Stimulated activated CD8-positive, alpha-beta memory T cell treated with anti-CD3 and anti-CD28 coated beads, Interleukin-15, amount 100 ng/mL, for 1 hour (primary cell): ENCODE measurements around the gene MYO1E.
"Not testable (repeated sequence)": the region's sequence is repeated elsewhere in the genome, so short reads cannot be mapped to it uniquely, and the experiment has no call there.

Experiments
- DNase-seq: peaks from one replicate; pipeline ENCODE4 v3.0.0-alpha.2; 2020; ENCODE audit warnings: low read depth

Gene MYO1E

DNA sequence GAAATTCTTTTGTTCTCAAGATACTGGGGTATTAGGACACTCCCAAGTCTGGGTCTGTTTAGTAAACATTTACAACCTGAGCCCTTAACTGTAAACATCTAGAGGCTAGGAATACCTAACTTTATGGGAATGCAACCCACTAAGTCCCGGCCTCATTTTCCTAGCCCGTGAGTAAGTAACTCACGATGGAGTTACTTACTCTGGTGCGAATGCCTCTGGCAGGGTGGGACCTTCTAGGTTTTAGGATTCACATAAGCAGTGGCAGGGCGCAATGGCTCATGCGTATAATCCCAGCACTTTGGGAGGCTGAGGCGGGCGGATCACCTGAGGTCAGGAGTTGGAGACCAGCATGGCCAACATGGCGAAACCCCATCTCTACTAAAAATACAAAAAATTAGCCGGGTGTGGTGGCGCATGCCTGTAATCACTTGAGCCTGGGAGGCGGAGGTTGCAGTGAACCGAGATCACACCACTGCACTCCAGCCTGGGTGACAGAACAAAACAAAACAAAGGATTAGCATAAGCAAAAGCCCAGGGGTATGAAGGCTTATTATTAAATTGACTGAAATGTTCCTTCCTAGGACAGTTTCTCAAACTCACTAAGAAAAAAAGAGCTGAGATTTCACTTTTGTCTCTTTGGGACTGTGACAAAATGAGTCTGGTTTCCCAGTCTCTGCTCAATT lies 14.7 kb upstream of the MYO1E start:
- not testable (repeated sequence) for DNase-seq

DNA sequence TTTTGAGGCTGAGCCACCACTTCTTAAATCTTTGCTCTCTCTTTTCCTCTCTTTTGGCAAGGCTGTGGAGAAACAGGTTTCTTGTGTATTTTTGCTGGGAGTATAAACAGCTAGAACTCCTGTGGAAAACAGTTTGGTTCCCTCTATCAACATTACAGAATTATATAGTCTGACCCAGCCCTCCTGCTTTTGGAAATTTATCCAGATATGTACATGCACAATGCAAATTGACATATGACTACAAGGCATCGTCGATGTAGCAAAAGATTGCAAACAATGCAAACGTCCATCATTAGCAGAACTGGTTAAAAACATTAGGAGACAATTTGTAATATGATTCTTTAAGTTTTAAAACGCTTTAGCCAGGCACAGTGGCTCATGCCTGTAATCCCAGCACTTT lies 12.5 kb upstream of the MYO1E start:
- no peak for DNase-seq

DNA sequence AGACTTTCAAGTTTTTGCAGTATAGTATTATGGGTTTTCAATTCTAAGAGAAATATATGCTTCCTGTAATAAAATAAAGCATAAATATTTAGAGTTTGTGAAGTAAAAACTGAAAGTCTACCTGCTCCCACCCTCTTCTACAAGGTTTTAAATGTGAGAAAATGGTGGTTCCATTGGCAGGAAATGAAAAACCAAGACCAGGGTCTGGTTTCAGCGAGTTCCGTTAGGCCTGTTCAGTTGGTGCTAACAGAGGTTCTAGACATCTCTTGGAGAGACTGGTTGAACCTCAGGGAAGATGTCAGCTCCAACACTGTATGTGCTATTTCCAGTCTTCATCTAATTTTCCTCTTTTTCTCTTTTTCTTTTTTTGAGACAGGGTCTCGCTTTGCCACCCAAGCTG lies 11.8 kb upstream of the MYO1E start:
- DNase-seq: no peak

DNA sequence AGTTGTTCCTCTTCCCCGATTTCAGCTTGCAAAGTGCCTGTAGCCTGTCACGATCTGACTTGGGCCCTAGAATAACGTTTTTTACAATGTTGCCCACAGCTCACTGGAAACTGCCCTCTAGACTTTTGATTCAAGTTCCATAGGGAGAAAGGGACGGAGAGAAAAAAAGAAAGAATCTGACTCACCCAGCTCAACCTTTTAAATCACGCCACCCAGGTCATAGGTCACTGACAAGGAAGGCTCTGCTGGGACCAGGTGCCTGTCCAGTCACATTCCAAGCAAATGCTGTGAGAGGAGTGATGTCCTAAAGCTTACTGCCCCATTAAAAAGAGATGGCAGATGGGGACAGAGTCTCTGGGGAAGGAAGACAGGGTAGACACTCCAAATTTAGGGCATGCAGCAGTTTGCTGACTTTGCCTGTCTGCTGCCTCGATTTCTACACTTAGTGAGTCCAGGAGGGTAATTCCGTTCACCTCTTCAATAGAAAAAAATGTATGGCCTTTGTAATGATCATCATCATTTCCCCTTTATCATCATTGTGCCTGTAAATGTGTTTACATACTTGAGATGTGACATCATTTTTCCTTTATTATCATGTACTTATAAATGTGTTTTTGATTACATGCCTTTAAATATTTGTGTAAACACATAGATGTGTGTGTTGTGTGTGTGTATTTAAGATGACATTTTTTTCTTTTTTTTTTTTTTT lies 8.4 kb upstream of the MYO1E start:
- DNase-seq: no peak

DNA sequence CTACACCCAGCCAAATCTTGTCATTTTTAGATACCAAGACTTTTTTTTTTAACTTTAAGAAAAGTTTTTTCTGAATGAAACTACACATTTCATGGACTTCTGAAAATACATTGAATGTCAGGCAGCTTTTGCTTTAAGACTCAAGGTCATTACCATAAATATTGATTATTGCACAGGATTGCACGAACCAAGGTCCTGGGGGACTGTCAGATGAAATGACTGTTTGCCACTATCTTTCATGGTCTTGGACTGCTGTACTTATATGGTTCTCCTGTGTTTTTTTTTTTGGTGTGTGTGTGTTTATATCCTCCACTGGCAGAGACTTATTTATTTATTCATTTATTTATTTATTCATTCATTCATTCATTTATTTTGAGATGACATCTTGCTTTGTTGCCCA lies 6.9 kb upstream of the MYO1E start:
- DNase-seq: no peak

DNA sequence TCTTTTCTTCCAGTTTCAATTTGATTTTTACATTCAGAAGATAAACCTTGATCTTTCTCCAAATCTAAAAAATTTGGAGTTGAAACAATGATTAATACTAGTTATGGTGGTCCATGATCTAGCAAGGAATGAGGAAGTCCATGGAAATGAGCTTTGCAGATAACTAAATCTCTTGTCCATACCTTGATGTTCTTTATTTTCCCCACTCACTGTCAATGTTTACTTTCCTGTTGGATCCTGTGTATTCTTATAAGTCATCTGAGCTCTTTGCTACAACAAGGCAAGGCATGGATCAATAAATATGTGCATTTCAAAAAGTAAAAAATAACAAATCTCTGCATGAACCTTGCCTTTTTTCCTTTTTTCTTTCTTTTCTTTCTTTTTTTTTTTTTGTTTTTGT lies 6.2 kb upstream of the MYO1E start:
- no peak for DNase-seq

DNA sequence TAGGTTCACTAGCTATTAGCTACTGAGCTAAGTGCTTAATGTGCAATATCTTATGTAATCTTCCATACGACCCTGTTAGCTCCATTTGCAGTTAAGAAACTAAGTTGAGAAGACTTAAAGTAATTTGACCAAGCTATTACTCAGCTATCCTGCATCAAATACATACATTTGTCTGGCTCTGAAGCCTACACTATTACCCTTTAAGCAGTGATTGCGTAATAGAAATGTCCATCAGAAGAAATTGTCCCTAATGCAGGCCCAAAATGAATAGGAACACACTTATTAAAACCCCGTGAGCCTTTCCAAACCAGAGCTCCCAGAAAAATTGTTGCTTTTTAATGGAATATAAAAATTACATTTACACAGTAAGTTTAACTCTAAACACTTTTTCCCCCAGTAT lies 5.3 kb upstream of the MYO1E start:
- no peak for DNase-seq

DNA sequence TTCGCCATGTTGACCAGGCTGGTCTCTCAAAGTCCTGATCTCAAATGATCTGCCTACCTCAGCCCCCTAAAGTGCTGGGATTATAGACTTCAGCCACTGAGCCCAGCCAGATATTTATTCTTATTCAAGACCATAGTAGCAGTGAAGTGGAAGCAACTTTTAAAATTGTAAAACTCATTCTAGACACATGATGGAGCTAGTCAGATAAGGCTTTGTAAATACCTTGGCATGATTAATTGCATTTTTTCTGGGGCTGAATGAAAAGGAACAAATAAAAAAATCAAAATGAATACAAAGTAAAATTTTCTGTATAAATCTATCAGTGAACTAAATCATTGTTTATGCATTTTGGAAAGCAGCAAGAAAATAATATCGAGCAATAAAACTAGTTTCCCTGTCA lies 4.1 kb upstream of the MYO1E start:
- DNase-seq: no peak

DNA sequence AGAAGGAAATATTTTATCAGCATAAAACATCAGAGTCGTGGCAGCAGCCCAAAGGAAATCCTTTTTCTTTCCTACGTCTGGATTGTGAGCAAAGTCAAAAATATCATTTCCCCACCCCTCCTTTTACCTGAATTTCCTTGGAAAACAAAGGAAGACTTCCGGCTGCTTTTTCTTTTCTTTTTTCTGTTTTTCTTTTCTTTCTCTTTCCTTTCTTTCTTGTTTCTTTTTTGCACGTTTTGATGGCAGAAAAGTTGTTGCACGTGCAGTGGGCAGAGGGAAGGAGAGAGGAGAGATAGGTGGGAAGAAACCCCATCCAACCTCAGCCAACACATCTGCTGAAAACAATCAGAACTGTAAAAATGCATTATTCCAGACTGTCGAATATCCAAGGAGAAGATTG lies 544 bp upstream of the MYO1E start:
- no peak for DNase-seq

DNA sequence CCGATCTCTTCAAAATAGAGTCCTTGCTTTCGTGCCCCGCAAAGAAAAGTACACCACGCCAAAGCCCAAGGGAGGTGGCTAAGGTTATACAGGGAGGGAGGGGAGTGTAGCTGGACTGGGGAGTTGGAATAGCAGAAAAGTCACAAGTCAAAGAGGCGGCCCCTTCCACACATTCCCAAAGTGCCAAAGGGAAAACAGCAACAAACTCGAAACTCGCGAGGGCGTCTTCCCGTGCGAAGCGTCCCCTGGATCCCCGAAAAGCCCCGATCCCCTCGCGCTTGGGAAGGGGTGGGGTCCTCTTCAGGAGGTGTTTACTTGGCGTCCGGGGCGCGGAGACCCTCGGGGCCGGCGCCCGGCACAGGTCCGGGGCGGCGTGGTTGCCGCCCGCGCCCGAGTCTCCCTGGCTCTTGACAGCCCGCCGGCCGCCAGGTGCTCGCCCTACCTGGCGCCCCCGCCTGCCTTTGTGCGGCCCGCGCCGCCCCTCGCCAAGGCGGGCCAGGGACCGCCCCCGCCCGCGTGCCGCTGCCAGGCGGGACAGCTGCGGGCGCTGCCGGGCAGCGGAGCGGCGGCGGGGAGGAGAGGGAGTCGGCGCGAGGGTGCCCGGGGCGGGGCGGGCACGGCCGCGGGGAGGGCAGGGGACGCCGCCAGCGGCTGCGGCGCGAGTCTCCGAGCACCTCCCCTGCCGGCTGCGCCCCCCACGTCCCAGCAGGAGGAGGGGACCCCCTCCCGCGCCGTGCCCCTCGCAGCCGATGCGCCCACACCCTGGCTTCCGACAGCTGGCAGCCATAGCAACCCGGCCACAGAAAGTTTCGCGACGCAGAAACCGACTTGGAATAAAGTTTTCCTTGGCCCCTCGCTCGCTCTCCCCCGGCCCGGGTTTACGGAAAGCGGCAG lies 966 bp downstream of the MYO1E start:
- DNase-seq: no peak

DNA sequence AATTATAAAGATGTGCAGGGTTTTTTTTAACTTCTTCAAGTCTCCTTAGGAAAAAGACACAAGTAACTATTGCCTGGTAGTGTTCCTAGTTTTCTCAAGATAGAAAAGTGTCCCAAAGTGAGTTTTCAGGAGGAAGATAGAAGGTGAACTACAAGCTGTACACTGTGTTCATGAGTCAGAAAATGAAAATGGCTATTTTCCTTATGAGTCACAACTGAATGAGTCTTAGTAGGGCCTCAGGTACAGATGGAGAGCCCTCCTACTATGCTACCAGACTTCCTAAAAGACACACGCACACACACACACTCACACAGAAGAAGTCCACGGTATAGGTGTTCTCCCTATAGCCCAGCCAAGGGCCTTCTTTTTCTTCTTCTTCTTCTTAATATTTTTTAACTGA lies 3.1 kb downstream of the MYO1E start:
- no peak for DNase-seq

DNA sequence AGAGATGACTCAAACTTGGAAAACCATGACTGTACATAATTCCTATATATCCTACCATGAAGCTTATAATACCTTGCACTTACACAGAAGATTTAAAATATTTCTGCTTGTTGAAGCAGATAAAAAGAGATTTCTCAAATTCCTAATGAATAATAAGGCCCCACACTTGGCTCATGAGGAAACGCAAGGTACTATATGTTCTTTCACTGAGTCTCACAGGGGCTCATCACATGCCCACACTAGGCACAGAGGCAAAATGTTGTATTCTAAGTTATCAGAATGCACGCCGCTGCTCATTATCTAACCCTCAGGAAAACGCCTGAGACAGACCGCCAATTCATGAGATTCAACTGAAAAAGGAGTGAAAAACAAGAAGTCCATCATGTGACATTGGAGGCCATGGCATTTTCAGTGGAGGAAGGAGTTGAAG lies 5.6 kb downstream of the MYO1E start:
- no peak for DNase-seq

DNA sequence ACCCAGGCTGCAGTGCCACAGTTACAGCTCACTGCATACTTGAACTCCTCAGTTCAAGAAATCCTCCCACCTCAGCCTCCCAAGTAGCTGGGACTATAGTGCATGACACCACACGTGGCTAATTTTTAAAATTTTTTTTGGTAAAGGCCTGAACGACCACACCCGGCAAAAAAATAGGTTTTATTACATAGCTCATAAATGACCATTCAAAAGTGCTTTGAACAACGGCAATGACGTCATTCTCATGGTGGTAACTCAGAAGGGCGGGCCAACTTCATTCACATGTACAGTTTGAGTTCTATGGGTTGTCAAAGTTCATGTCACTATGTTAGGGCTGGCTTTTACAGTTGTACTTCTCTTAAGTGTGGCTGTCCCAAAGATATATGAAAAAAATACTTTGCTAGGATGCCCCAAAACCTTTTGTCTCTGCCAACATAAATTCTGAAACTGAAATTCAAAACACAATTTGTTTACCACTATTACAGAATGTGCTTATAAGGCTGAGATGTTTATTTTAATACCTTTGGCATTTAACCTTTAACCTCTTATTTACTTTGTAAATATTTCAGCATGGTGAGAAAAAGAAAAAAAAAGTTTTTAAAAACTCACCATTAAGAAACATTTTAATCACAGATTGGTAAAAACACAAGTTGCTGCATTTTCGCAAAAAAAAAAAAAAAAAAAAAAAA lies 6.2 kb downstream of the MYO1E start:
- DNase-seq: no peak

DNA sequence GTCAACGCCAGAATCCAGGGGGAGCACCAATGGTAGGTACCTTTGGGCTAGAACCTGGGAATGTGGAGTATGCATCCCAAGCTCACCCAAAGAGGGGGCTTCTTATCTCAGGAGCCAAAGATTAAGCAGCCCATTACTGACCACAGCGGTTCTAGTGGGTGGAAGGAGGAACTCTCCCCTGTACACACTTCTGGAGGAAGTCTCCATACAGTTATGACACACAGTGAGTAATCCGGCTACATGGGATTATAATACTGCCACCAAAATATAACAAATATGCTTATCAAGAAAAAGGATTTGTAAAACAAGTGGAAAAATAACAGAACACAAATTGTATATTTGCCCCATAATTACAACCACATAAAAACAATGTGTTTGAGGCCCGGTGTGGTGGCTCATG lies 8.4 kb downstream of the MYO1E start:
- no peak for DNase-seq

DNA sequence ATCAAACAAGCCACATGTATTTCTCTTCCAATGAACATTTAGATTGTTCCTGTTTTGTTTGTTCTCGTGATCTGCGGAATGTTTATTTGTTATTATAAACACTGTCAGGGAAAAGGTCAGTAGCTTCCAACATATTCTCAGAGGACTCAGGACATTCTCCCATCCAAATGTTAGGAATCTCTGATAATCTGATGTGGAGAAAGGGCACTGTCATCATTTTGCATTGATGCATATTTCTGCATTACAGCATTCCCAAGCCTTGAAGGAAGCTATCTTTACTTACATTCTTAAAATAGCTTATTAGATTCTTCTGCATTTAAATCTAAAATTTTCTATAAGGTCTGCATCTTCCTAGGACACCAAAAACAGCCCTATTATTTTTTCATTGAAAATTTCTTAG lies 10.3 kb downstream of the MYO1E start:
- DNase-seq: no peak

DNA sequence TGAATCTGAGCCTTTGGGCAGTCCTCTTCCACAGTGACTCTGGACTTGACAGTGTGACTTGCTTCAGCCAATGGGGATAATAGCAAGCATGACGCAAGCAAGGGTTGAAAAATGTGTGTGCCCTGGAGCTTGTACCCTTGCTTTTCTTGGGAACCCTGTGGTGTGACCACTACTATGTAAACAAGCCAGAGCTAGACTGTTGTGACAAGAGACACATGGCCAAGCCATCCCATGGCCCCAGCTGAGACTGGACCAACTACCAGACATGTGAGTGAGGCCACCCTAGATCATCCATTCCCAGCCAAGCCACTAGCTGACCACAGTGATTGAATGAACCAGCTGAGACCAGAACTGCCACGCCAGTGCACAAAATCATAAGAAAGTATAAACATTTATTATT lies 11.8 kb downstream of the MYO1E start:
- no peak for DNase-seq

DNA sequence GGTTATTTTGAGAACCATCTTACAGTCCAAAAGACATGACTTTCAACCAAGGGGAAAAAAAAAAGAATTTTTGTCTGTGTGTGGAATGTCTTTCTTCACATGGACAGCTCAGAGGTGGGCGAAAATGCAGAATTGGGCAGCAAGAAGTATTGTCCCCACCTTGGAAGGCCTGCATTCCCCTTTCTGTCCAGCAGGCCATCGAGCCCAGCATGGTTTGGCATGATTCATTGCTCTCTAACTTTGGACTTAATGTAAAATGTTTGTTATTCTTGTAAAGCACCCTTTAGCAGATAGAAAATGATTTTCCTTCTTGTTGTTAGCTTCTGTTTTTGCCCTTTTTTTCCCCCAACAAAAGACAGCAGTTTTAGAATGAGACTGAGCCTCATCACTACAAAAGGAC lies 12.4 kb downstream of the MYO1E start:
- no peak for DNase-seq

DNA sequence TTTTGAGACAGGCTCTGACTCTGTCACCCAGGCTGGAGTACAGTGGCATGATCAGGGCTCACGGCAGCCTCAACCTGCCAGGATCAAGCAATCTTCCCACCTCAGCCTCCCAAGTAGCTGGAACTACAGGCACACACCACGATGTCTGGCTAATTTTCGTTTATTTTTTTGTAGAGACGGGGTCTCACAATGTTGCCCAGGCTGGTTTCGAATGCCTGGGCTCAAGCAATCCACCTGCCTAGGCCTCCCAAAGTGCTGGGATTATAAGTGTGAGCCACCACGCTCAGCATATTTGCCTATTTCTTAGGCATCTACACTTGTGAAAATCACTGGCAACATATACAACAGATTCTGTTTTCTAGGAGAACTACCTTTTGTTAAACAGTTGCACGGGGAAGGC lies 16.9 kb downstream of the MYO1E start:
- DNase-seq: no peak

DNA sequence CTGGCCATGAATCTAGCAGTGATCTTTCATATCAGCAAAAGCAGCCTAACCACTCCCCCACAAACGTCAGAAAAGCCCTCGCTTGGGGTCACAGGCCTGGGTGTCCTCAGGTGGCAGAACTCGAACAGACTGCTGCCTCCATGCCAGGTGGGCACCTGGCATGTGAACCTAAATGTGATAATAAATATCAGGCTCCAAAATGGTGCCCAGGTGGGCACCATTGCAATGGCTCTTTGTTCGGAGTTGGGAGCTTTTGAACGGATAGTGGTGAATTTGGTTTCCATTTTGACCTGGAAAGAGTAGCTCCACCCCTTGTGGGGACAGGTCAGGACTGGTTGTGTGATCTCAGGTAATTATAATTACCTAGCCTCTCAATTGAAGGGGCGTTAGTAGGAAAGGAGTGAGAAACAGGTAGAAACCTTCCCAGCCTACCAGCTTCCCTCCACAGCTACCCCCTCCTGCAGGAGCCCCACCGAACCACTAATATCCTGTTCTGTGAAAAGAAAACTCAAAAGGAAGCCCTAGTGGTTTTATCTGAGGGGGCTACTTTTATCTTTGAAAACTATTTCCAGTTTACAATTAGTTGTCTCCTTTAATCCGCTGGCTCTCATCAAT lies 18.1 kb downstream of the MYO1E start:
- DNase-seq: no peak

DNA sequence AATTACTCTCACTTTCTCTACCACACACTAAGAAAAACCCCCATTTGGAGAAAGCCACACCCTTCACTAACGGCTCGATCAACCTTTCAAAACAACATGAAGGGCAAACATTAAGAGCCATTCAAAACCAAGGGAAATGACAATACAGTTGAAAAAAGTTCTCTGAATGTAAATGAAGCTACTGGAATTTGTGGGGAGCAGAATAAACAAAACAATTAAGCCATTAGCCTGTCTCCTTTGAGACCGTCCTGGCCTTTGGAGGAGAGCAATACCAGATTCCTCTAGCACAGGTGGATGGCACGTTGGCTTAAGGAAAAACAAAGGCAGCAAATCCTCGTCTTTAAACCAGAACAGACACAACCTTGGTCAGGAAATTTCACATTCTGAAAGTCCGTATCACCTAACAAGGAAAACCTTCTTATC lies 18.7 kb downstream of the MYO1E start:
- DNase-seq: no peak

DNA sequence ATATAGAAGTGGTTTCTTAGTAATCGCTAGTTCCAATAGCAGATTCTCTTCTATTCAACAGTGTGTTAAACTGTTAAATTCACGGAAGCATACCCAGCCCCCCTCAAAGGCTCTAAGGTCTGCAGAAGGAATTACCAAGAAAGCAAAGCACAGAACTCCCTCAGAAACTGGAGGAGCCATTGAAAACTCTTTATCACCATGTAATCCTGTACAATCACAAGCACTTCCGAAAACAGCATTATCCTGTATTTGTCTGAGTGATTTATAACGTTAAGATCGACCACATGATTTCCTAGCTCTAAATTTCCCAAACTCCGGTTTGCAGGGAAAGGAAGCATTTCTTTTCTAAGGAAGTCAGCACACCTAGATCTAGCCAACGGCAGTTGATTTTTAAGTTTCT lies 20.0 kb downstream of the MYO1E start:
- DNase-seq: no peak

DNA sequence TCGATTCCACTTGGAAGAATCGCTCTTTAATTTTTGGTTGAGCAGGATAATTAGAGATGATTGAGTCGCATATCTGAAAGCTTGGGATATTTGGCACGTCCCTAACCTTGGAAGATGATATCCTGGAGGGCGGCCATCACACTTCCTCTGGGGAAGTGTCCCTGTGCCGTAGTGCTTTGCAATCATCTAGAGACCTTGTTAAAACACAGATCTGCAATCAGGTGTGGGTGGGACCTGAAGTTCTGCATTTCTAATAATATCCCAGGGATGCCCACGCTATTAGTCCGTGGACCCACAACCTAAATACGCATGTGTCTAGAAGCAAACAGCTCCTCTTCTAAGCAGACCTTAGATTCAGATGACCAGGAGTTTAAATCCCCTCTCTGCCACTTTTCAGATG lies 20.5 kb downstream of the MYO1E start:
- DNase-seq: no peak
